Pancreas (tissue), 10 donors: ENCODE measurements around the gene TTC4. TPM values are rescaled to one million over a fixed set of nuclear protein-coding genes. Genes with fewer than 3 reads are reported as not detected.
A peak's percentile ranks its signal among the peaks of the same experiment; 100 is the strongest.

ENCODE experiments used
- ATAC-seq, 4 donors: fragments of 200-7000 bp; cut with Tn5 transposase; one replicate each; pipeline versions ENCODE4 v1.8.0 to v1.9.1; 2020; ENCODE audit warnings: mild to moderate bottlenecking in 4 of 4, moderate library complexity in 4 of 4
- DNase-seq, 6 donors: peaks; one replicate each; pipeline ENCODE4 v3.0.0-alpha.2; 2020
- FAIRE-seq: peaks from 2 replicates; lab custom pipeline; 2012; peaks lifted over from hg19 to GRCh38; lab: Jason Lieb, UNC
- H3K27ac ChIP-seq, 4 donors: fragments of 200-600 bp; sonication (generic); 1 replicate in 3 of 4; 2 replicates in 1 of 4; pipeline versions ENCODE4 v1.5.0 to v1.8.0; 2020
- H3K27me3 ChIP-seq, 4 donors: fragments of 200-600 bp; one replicate each; pipeline ENCODE4 v1.8.0; 2021
- H3K36me3 ChIP-seq, 3 donors: fragments of 200-600 bp; sonication (generic) in 1 of 3; one replicate each; pipeline versions ENCODE4 v1.5.0 to v1.8.0; 2020 to 2021
- H3K4me1 ChIP-seq, 3 donors: fragments of 200-600 bp; one replicate each; pipeline ENCODE4 v1.8.0; 2021
- H3K4me3 ChIP-seq, 4 donors: fragments of 200-600 bp; sonication (generic) in 2 of 4; one replicate each; pipeline versions ENCODE4 v1.5.0 to v1.8.0; 2020 to 2021
- H3K9me3 ChIP-seq, 4 donors: fragments of 200-600 bp; one replicate each; pipeline ENCODE4 v1.8.0; 2021
- WGBS, 2 donors: extraction: QIAGEN DNeasy Blood & Tissue Kit; methylation state at CpG; one replicate each; pipeline ENCODE4 v1.1.7; 2013; 5-methylcytosine and 5-hydroxymethylcytosine counted together
- intact Hi-C, 3 donors: fragments of 100-400 bp; cut with DNase I; formaldehyde crosslinking; loops; one replicate each; pipeline versions ENCODE4 v1.11.1 to v1.14.2; 2022
- polyA plus RNA-seq, 2 donors: library from polyadenylated mRNA; stranded (reverse); fragments of 200-250 nt; gene quantifications; one replicate each; pipeline ENCODE4 v1.2.3, GENCODE V29; 2013
- total RNA-seq, 6 donors: library from RNA; stranded (reverse); fragmentation: NEBNext Ultra II Directional in 4 of 6; extraction: Animal tissue kit (Norgen Biotek cat#: 25700) in 4 of 6; gene quantifications; one replicate each; pipeline versions ENCODE4 v1.2.1 to v1.2.4, GENCODE V29; 2021 to 2023
- TF ChIP-seq, protein P1 (sequence below), 4 donors: fragments of 200-600 bp; sonication (generic) in 3 of 4; IDR thresholded peaks; one replicate each; pipeline versions ENCODE4 v1.5.0 to v1.8.0; 2021; ENCODE audit warnings: antibody characterized with exemption in 4 of 4
- donor health status: healthy with polysubstance abuse.
- donor health status: DM: no; HTN: no; CAD: no; lungs with moderate emphysema.
- donor health status: DM: no; HTN: no; CAD: no.
- donor health status: control.
- donor health status: control.
- donor health status: Bipolar disorder and iron deficiency.
- donor health status: DM: yes; HTN: yes; CAD: no.
- donor health status: DM: no; HTN: no; CAD: no.
- donor health status: DM: no; HTN: no; CAD: no.
- donor health status: DM: yes; HTN: yes; CAD: no.

Gene TTC4
- total and polyA plus RNA-seq, 8 donors, result 4.5 to 14.4 (median 7.3) TPM

DNA sequence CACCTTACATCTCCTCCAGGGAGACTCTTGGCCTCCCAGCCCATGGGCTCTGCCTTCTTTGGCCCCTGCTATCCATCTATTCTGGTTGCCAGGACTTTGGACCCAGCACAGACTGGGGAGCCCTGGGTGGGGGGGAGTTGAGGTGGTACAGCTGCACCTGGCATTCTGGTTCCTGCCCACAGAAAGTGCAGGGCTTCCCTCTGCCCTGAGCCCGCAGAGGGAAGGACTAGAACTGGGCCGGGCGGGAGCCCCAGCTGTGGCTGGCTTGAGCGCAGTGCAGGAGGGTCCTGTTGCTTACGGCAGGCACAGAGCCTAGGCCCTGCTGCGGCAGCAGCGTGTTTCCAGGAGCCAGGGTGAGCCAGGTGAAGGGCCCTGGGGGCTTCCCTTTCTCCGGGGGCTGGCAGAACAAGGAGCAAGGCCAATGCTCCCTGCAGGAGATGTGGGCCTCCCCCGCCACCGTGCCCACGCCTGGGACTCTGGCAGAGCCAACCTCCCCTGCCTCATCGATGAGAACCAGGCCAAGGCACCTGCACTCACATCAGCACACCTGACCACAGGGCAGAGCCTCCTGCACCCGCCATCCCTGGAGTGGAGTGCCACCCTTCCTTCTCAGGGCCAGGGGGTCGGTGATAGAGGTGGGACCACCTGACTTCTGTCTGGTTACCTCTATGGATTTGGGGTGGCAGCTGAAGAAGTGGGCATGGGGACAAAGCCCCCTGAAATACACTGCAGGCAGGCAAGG is 32.6 kb downstream of the TTC4 start:
- H3K9me3 ChIP-seq, result no peaks in the 10 kb centered on the region
- intact Hi-C loops, result no loop called here
- no peaks in the 10 kb centered on the region for H3K27me3 ChIP-seq
- 65 to 74% methylated on average over 14 of the region's 14 CpGs for WGBS, 2 donors
- no peaks in the 10 kb centered on the region for H3K36me3 ChIP-seq
- FAIRE-seq, result no peak
- H3K27ac ChIP-seq, result no peak overlapping the region
- no peak for DNase-seq
- no peaks in the 10 kb centered on the region for H3K4me1 ChIP-seq
- ATAC-seq, result no peak
- H3K4me3 ChIP-seq, result no peak overlapping the region
- TF ChIP-seq, protein P1, sequence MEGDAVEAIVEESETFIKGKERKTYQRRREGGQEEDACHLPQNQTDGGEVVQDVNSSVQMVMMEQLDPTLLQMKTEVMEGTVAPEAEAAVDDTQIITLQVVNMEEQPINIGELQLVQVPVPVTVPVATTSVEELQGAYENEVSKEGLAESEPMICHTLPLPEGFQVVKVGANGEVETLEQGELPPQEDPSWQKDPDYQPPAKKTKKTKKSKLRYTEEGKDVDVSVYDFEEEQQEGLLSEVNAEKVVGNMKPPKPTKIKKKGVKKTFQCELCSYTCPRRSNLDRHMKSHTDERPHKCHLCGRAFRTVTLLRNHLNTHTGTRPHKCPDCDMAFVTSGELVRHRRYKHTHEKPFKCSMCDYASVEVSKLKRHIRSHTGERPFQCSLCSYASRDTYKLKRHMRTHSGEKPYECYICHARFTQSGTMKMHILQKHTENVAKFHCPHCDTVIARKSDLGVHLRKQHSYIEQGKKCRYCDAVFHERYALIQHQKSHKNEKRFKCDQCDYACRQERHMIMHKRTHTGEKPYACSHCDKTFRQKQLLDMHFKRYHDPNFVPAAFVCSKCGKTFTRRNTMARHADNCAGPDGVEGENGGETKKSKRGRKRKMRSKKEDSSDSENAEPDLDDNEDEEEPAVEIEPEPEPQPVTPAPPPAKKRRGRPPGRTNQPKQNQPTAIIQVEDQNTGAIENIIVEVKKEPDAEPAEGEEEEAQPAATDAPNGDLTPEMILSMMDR (IDR thresholded peaks at IDR 0.05), result no peak

DNA sequence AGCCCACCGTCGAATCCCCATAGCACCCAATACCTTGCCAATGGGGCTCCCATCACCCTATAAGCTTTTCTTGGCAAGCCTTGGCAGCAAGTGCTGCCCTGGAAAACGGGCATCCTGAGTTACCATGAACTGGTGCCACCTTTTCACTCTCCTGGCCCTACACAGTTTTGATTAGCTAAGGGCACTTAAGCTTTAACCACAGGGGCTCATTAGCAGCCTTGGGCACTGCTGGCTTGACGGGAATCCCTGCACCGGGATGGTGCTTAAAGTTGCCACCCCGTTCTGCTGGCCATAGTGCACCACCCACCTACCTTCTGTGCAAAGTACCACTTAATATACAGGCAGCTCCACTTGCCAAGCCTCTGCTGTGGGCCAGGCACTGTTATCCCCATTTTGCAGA is 34.9 kb downstream of the TTC4 start:
- WGBS, 2 donors, result 67 to 72% methylated on average over 6 of the region's 6 CpGs
- Histone ChIP-seq H3K36me3 (no peaks in the 10 kb centered on the region), H3K9me3 (no peaks in the 10 kb centered on the region), H3K4me3 (no peak overlapping the region), H3K27me3 (no peaks in the 10 kb centered on the region), H3K27ac (no peak overlapping the region), H3K4me1 (no peaks in the 10 kb centered on the region)
- TF ChIP-seq, protein P1 (IDR thresholded peaks at IDR 0.05), result no peak
- DNase-seq, result no peak
- intact Hi-C loops, result no loop called here
- no peak for FAIRE-seq
- no peak for ATAC-seq

DNA sequence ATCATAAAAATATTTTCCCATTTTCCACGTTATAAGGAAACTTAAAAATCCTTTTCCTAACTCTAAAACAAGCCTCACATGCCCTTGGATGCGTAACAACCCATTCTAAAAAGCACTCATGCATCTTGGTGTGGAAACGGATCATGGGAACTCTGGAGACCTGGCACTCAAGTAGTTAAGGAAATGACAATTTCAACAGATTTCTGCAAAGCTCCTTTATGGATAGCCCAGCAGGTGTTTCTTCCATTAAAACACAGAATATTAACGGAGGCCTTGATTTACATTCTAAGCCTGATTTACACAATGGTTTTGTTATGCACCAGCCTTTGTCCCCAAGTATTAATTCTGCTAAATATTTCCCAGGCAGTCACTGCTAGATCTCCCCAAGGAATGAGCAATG is 35.8 kb downstream of the TTC4 start:
- H3K4me3 ChIP-seq, result no peak overlapping the region
- WGBS, 2 donors, result 62 to 70% methylated on average over 4 of the region's 4 CpGs

DNA sequence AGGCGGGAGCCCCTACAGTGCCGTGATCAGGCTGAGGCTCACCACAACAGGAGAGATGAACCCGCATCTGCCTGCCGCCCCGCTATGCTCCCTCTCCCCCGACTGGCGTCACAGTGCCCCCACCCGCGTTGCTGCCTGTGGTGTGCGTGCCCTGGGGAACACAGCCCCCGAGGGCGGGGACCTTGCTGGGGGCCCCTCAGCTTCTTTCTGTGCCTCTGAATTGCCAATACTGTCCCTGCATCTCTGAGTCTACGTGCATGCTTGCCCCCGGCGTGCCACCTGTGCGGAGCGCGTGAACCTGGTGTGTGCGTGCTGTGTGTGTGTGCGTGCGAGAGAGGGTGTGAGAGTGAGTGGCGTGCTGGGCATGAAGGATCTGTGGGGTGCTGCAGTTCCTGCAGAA is 38.4 kb downstream of the TTC4 start:
- DNase-seq (peak in 1 of 6 donors; percentile 48), FAIRE-seq (no peak), ATAC-seq (no peak)
- no peaks in the 10 kb centered on the region for H3K27me3 ChIP-seq
- TF ChIP-seq, protein P1 (IDR thresholded peaks at IDR 0.05), result no peak
- no peak overlapping the region for H3K27ac ChIP-seq
- H3K4me3 ChIP-seq, result no peak overlapping the region
- no peaks in the 10 kb centered on the region for H3K4me1 ChIP-seq
- peaks cover 0 to 17% (median 0%) of the 10 kb centered on the region in 3 donors for H3K36me3 ChIP-seq
- 94 to 96% methylated on average over 22 of the region's 22 CpGs for WGBS, 2 donors
- intact Hi-C loops, result no loop called here
- H3K9me3 ChIP-seq, result no peaks in the 10 kb centered on the region

More for the DNA sequence above, 35.8 kb downstream of the TTC4 start:
- Histone ChIP-seq H3K4me1 (no peaks in the 10 kb centered on the region), H3K36me3 (no peaks in the 10 kb centered on the region), H3K27ac (no peak overlapping the region), H3K27me3 (no peaks in the 10 kb centered on the region), H3K9me3 (no peaks in the 10 kb centered on the region)
- intact Hi-C loops, result no loop called here
- TF ChIP-seq, protein P1 (IDR thresholded peaks at IDR 0.05), result no peak
- DNase-seq (no peak), ATAC-seq (no peak), FAIRE-seq (no peak)
